ENCODE data around the gene SLC46A3.
A peak's percentile ranks its signal among the peaks of the same experiment; 100 is the strongest.

Gene SLC46A3

GRCh38 chr13:28678809-28679208, 40.0 kb downstream of the SLC46A3 start:
- DNase-seq = no peak

- no peak for DNase-seq
These were observed 47.5 kb downstream of the SLC46A3 start for GRCh38 chr13:28671126-28671792.

- no peak for DNase-seq
These were observed 51.8 kb downstream of the SLC46A3 start for GRCh38 chr13:28666897-28667488.

GRCh38 chr13:28659621-28659970, 59.2 kb downstream of the SLC46A3 start:
- no peak for DNase-seq

GRCh38 chr13:28658796-28659620, 59.8 kb downstream of the SLC46A3 start, which contains the start of gene POMP:
POMP (plus strand) TSS chr13:28659130; CDS start chr13:28659185, 55 bp downstream.
- peak; percentile 83 for DNase-seq

GRCh38 chr13:28658539-28658795, 60.3 kb downstream of the SLC46A3 start:
- DNase-seq = no peak

GRCh38 chr13:28657784-28658538, 60.8 kb downstream of the SLC46A3 start:
- DNase-seq = no peak

GRCh38 chr13:28655561-28655960, 63.2 kb downstream of the SLC46A3 start:
- DNase-seq = no peak

- DNase-seq = no peak
These were observed 64.5 kb downstream of the SLC46A3 start for GRCh38 chr13:28654276-28654675.

- no peak for DNase-seq
These were observed 65.7 kb downstream of the SLC46A3 start for GRCh38 chr13:28653111-28653510.

GRCh38 chr13:28651810-28652401, 66.9 kb downstream of the SLC46A3 start:
- no peak for DNase-seq

GRCh38 chr13:28650284-28650683, 68.5 kb downstream of the SLC46A3 start:
- DNase-seq = no peak

Data from NCI-H1436 (cell line).